HG03378 (cell line): ENCODE results near the gene UNC13B.
"Not testable (repeated sequence)": the region's sequence is repeated elsewhere in the genome, so short reads cannot be mapped to it uniquely, and the experiment has no call there.

Source experiments
- ATAC-seq: cut with Tn5 transposase; IDR thresholded peaks from one replicate; pipeline ENCODE4 v1.9.1; 2021; ENCODE audit warnings: mild to moderate bottlenecking, moderate library complexity; ENCODE audit not compliant: unreplicated experiment

Gene UNC13B

GRCh38 chr9:35162605-35163315 lies 951 bp downstream of the UNC13B start:
- no peak for ATAC-seq

- no peak for ATAC-seq
Measured at GRCh38 chr9:35163413-35163812, 1.6 kb downstream of the UNC13B start.

- ATAC-seq = no peak
Measured at GRCh38 chr9:35164711-35165110, 2.9 kb downstream of the UNC13B start.

- not testable (repeated sequence) for ATAC-seq
Measured at GRCh38 chr9:35167429-35167828, 5.6 kb downstream of the UNC13B start.

- ATAC-seq = no peak
Measured at GRCh38 chr9:35168963-35169362, 7.2 kb downstream of the UNC13B start.

- no peak for ATAC-seq
Measured at GRCh38 chr9:35172878-35173277, 11.1 kb downstream of the UNC13B start.

GRCh38 chr9:35177520-35177919 lies 15.7 kb downstream of the UNC13B start:
- ATAC-seq = no peak

GRCh38 chr9:35179347-35180280 lies 17.8 kb downstream of the UNC13B start:
- no peak for ATAC-seq

- ATAC-seq = no peak
Measured at GRCh38 chr9:35180801-35181200, 19.0 kb downstream of the UNC13B start.

- ATAC-seq = not testable (repeated sequence)
Measured at GRCh38 chr9:35182401-35182800, 20.6 kb downstream of the UNC13B start.

- ATAC-seq = not testable (repeated sequence)
Measured at GRCh38 chr9:35182996-35183754, 21.4 kb downstream of the UNC13B start.

GRCh38 chr9:35183755-35184480 lies 22.1 kb downstream of the UNC13B start:
- ATAC-seq = not testable (repeated sequence)

GRCh38 chr9:35186524-35186923 lies 24.7 kb downstream of the UNC13B start:
- ATAC-seq = no peak

GRCh38 chr9:35190203-35190602 lies 28.4 kb downstream of the UNC13B start:
- no peak for ATAC-seq

- no peak for ATAC-seq
Measured at GRCh38 chr9:35191105-35191504, 29.3 kb downstream of the UNC13B start.

- no peak for ATAC-seq
Measured at GRCh38 chr9:35193762-35194161, 32.0 kb downstream of the UNC13B start.

- no peak for ATAC-seq
Measured at GRCh38 chr9:35195683-35196082, 33.9 kb downstream of the UNC13B start.

GRCh38 chr9:35198191-35198590 lies 36.4 kb downstream of the UNC13B start:
- no peak for ATAC-seq

GRCh38 chr9:35203528-35203927 lies 41.7 kb downstream of the UNC13B start:
- no peak for ATAC-seq

- ATAC-seq = no peak
Measured at GRCh38 chr9:35205340-35205739, 43.5 kb downstream of the UNC13B start.

- ATAC-seq = no peak
Measured at GRCh38 chr9:35211854-35212253, 50.0 kb downstream of the UNC13B start.
